ENCODE measurements around the gene MBNL2. TPM values are rescaled to one million over a fixed set of nuclear protein-coding genes. Genes with fewer than 3 reads are reported as not detected.

MBNL2 gene
- total RNA-seq, 3 donors from 2014 or later, result 68.5 to 131 (median 120) TPM

GRCh38 chr13:97301382-97302095 is 79.4 kb downstream of the MBNL2 start:
- peak overlapping the region; percentile 55 to 70 for H3K27ac ChIP-seq
- no peaks in the 10 kb centered on the region for H3K9me3 ChIP-seq
- no peaks in the 10 kb centered on the region for H3K27me3 ChIP-seq
- TF ChIP-seq POLR2AphosphoS5 (IDR thresholded peaks at IDR 0.05) (no peak), CTCF (IDR thresholded peaks at IDR 0.05) (no peak), POLR2A (IDR thresholded peaks at IDR 0.05) (no peak)
- H3K4me3 ChIP-seq, result no peak overlapping the region
- H3K36me3 ChIP-seq, result no peaks in the 10 kb centered on the region
- H3K4me1 ChIP-seq, result peaks cover 0 to 11% of the 10 kb centered on the region in 2 donors
- intact Hi-C loops (cut with DNase I; ENCODE audit: low total_unique reads), result no loop called here
- no peak for DNase-seq (ENCODE audit: low spot score in 2 of 2)

GRCh38 chr13:97302611-97303010 is 80.5 kb downstream of the MBNL2 start:
- Histone ChIP-seq H3K4me1 (peaks cover 0 to 11% of the 10 kb centered on the region in 2 donors), H3K36me3 (no peaks in the 10 kb centered on the region), H3K27ac (peak overlapping the region; percentile 55 to 70), H3K27me3 (no peaks in the 10 kb centered on the region), H3K9me3 (no peaks in the 10 kb centered on the region), H3K4me3 (no peak overlapping the region)
- intact Hi-C loops (cut with DNase I; ENCODE audit: low total_unique reads), result no loop called here
- no peak for DNase-seq (ENCODE audit: low spot score in 2 of 2)
- TF ChIP-seq POLR2A (IDR thresholded peaks at IDR 0.05), result no peak

GRCh38 chr13:97306106-97306505 is 84.0 kb downstream of the MBNL2 start:
- Histone ChIP-seq H3K4me1 (peaks cover 0 to 11% of the 10 kb centered on the region in 2 donors), H3K36me3 (no peaks in the 10 kb centered on the region), H3K4me3 (no peak overlapping the region), H3K9me3 (no peaks in the 10 kb centered on the region), H3K27me3 (no peaks in the 10 kb centered on the region), H3K27ac (peak overlapping the region; percentile 10 to 26)
- intact Hi-C loops (cut with DNase I; ENCODE audit: low total_unique reads), result no loop called here
- DNase-seq (ENCODE audit: low spot score in 2 of 2), result no peak
- no peak for TF ChIP-seq CTCF (IDR thresholded peaks at IDR 0.05)
- no peak for TF ChIP-seq POLR2A (IDR thresholded peaks at IDR 0.05)
- TF ChIP-seq POLR2AphosphoS5 (IDR thresholded peaks at IDR 0.05), result no peak

GRCh38 chr13:97306645-97307044 is 84.5 kb downstream of the MBNL2 start:
- intact Hi-C loops (cut with DNase I; ENCODE audit: low total_unique reads), result no loop called here
- no peaks in the 10 kb centered on the region for H3K36me3 ChIP-seq
- H3K9me3 ChIP-seq, result no peaks in the 10 kb centered on the region
- H3K27ac ChIP-seq, result peak overlapping the region; percentile 10 to 26
- no peak for TF ChIP-seq POLR2AphosphoS5 (IDR thresholded peaks at IDR 0.05)
- H3K4me3 ChIP-seq, result no peak overlapping the region
- H3K27me3 ChIP-seq, result no peaks in the 10 kb centered on the region
- no peak for DNase-seq (ENCODE audit: low spot score in 2 of 2)
- H3K4me1 ChIP-seq, result peaks cover 0 to 5% of the 10 kb centered on the region in 2 donors

GRCh38 chr13:97307118-97307881 is 85.2 kb downstream of the MBNL2 start:
- intact Hi-C loops (cut with DNase I; ENCODE audit: low total_unique reads), result no loop called here
- H3K4me3 ChIP-seq, result no peak overlapping the region
- H3K27me3 ChIP-seq, result no peaks in the 10 kb centered on the region
- DNase-seq (ENCODE audit: low spot score in 2 of 2), result no peak
- peak overlapping the region; percentile 16 to 26 for H3K27ac ChIP-seq
- H3K36me3 ChIP-seq, result no peaks in the 10 kb centered on the region
- H3K9me3 ChIP-seq, result no peaks in the 10 kb centered on the region
- TF ChIP-seq POLR2A (IDR thresholded peaks at IDR 0.05) (no peak), CTCF (IDR thresholded peaks at IDR 0.05) (no peak), POLR2AphosphoS5 (IDR thresholded peaks at IDR 0.05) (no peak)
- peaks cover 0 to under 1% of the 10 kb centered on the region in 2 donors for H3K4me1 ChIP-seq

Data from breast epithelium (tissue), 4 donors.